Loucy (cell line): ENCODE measurements around the gene ATPAF2.

Source experiments
- H2AFZ ChIP-seq: fragments of 200-600 bp; sonication (generic); 2 replicates; pipeline ENCODE4 v1.6.0; 2016; ENCODE audit warnings: antibody characterized with exemption, mild to moderate bottlenecking, low read length, moderate library complexity
- H3F3A ChIP-seq: fragments of 200-600 bp; 2 replicates; pipeline ENCODE4 v1.6.0; 2016; ENCODE audit warnings: antibody characterized with exemption, low read depth, mild to moderate bottlenecking
- H3K27me3 ChIP-seq: fragments of 200-600 bp; sonication (generic); 2 replicates; pipeline ENCODE4 v1.6.1; 2014; ENCODE audit warnings: low read length, mild to moderate bottlenecking; ENCODE audit not compliant: insufficient read depth, poor library complexity, severe bottlenecking
- H3K36me3 ChIP-seq: fragments of 200-600 bp; sonication (generic); 2 replicates; pipeline ENCODE4 v1.6.1; 2016; ENCODE audit warnings: low read length; ENCODE audit not compliant: insufficient read depth
- H3K4me1 ChIP-seq: fragments of 200-600 bp; sonication (generic); 2 replicates; pipeline ENCODE4 v1.5.1; 2014; ENCODE audit warnings: low read length, mild to moderate bottlenecking; ENCODE audit not compliant: insufficient read depth, poor library complexity, severe bottlenecking
- H3K4me2 ChIP-seq: fragments of 200-600 bp; sonication (generic); 2 replicates; pipeline ENCODE4 v1.6.0; 2014; ENCODE audit warnings: antibody characterized with exemption, low read length, low read depth, mild to moderate bottlenecking; ENCODE audit not compliant: poor library complexity, severe bottlenecking
- H3K4me3 ChIP-seq: fragments of 200-600 bp; sonication (generic); 2 replicates; pipeline ENCODE4 v1.5.1; 2014; ENCODE audit warnings: low read length, mild to moderate bottlenecking, mixed read lengths; ENCODE audit not compliant: poor library complexity, severe bottlenecking
- H3K79me2 ChIP-seq: fragments of 200-600 bp; sonication (generic); 2 replicates; pipeline ENCODE4 v1.6.1; 2014; ENCODE audit warnings: low read length; ENCODE audit not compliant: insufficient read depth
- H3K9ac ChIP-seq: fragments of 200-600 bp; sonication (generic); 2 replicates; pipeline ENCODE4 v1.6.0; 2014; ENCODE audit warnings: mild to moderate bottlenecking, low read depth, low read length, moderate library complexity; ENCODE audit not compliant: poor library complexity, severe bottlenecking
- H3K9me2 ChIP-seq: fragments of 200-600 bp; sonication (generic); replicated peaks from 2 replicates; pipeline ENCODE4 v1.6.1; 2016; ENCODE audit warnings: low read depth, low read length, mixed read lengths
- H3K9me3 ChIP-seq: fragments of 200-600 bp; sonication (generic); 2 replicates; pipeline ENCODE4 v1.6.1; 2014; ENCODE audit warnings: mild to moderate bottlenecking, antibody characterized with exemption, low read length, low read depth; ENCODE audit not compliant: insufficient read depth
- H4K20me1 ChIP-seq: fragments of 200-600 bp; sonication (generic); 2 replicates; pipeline ENCODE4 v1.6.0; 2014; ENCODE audit warnings: antibody characterized with exemption, low read length, mild to moderate bottlenecking; ENCODE audit not compliant: insufficient read depth, poor library complexity, severe bottlenecking
- CTCF ChIP-seq: fragments of 200-600 bp; sonication (generic); conservative IDR thresholded peaks from 2 replicates; pipeline ENCODE4 v1.5.1; 2014; ENCODE audit warnings: mild to moderate bottlenecking, antibody characterized with exemption, low read length
- EZH2phosphoT487 ChIP-seq: fragments of 200-600 bp; IDR thresholded peaks from 2 replicates; pipeline ENCODE4 v1.6.1; 2018; ENCODE audit warnings: antibody characterized with exemption, mild to moderate bottlenecking, moderate library complexity, borderline replicate concordance

The ATPAF2 gene

GRCh38 chr17:18006495-18007239 is 32.3 kb downstream of the ATPAF2 start:
- TF ChIP-seq CTCF = no peak
- no peak for TF ChIP-seq EZH2phosphoT487
- H3K9ac ChIP-seq = no peak overlapping the region
- no peaks in the 10 kb centered on the region for H3F3A ChIP-seq
- no peaks in the 10 kb centered on the region for H3K4me1 ChIP-seq
- H3K4me2 ChIP-seq = no peak overlapping the region
- H3K27me3 ChIP-seq = no peaks in the 10 kb centered on the region
- H2AFZ ChIP-seq = no peak overlapping the region
- no peak overlapping the region for H3K4me3 ChIP-seq
- no peaks in the 10 kb centered on the region for H4K20me1 ChIP-seq
- no peaks in the 10 kb centered on the region for H3K36me3 ChIP-seq
- H3K79me2 ChIP-seq = no peaks in the 10 kb centered on the region
- no peaks in the 10 kb centered on the region for H3K9me2 ChIP-seq
- H3K9me3 ChIP-seq = no peaks in the 10 kb centered on the region

DNA sequence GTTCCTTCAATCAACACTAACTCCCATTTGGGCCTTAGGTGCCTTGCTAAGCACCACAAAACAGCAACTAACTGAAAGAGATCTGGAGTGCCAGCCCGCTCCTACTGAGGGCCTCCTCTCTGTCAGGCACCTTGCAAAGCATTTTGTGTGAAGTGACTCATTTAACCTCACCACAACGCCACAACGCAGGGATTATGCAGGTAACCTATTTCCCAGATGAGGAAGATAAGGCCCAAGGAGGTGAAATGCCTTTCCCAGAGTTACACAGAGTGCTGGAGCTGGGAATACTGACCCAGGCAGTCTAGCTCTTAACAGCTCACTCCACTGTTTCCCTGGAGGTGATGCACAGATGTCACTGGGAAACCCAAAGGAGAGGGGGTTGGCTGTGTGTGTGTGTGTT is 33.5 kb downstream of the ATPAF2 start:
- H3K79me2 ChIP-seq = no peaks in the 10 kb centered on the region
- H3K4me3 ChIP-seq = no peak overlapping the region
- H2AFZ ChIP-seq = no peak overlapping the region
- no peaks in the 10 kb centered on the region for H3K4me1 ChIP-seq
- no peak overlapping the region for H3K9ac ChIP-seq
- H3K36me3 ChIP-seq = no peaks in the 10 kb centered on the region
- H4K20me1 ChIP-seq = no peaks in the 10 kb centered on the region
- H3K27me3 ChIP-seq = no peaks in the 10 kb centered on the region
- no peaks in the 10 kb centered on the region for H3K9me3 ChIP-seq
- H3K4me2 ChIP-seq = no peak overlapping the region
- TF ChIP-seq EZH2phosphoT487 = no peak
- TF ChIP-seq CTCF = no peak
- H3F3A ChIP-seq = no peaks in the 10 kb centered on the region
- H3K9me2 ChIP-seq = no peaks in the 10 kb centered on the region

GRCh38 chr17:18004884-18005305 is 34.1 kb downstream of the ATPAF2 start:
- Histone ChIP-seq H3K9ac (no peak overlapping the region), H3K9me2 (no peaks in the 10 kb centered on the region), H3K27me3 (no peaks in the 10 kb centered on the region), H3F3A (no peaks in the 10 kb centered on the region), H3K4me2 (no peak overlapping the region), H3K4me1 (no peaks in the 10 kb centered on the region), H4K20me1 (no peaks in the 10 kb centered on the region), H3K9me3 (no peaks in the 10 kb centered on the region), H3K36me3 (no peaks in the 10 kb centered on the region), H3K4me3 (no peak overlapping the region), H2AFZ (no peak overlapping the region), H3K79me2 (no peaks in the 10 kb centered on the region)
- TF ChIP-seq CTCF (no peak; the same call in 1 of the 2 replicates), EZH2phosphoT487 (no peak)
